Testis (tissue), 5 donors: ENCODE measurements around the gene ETV5. TPM values are rescaled to one million over a fixed set of nuclear protein-coding genes. Genes with fewer than 3 reads are reported as not detected.

Experiments
- DNase-seq: peaks from one replicate; pipeline ENCODE4 v3.0.0-alpha.2; 2019
- H3K27ac ChIP-seq, 2 donors: fragments of 200-600 bp; sonication (generic); one replicate each; pipeline ENCODE4 v1.5.1; 2019
- H3K27me3 ChIP-seq: fragments of 200-600 bp; sonication (generic); one replicate; pipeline ENCODE4 v1.5.1; 2019
- H3K36me3 ChIP-seq: fragments of 200-600 bp; sonication (generic); one replicate; pipeline ENCODE4 v1.5.1; 2017; ENCODE audit warnings: low read depth; ENCODE audit errors: missing control alignments
- H3K4me1 ChIP-seq: fragments of 200-600 bp; sonication (generic); one replicate; pipeline ENCODE4 v1.5.1; 2019
- H3K4me3 ChIP-seq, 2 donors: fragments of 200-600 bp; sonication (generic); one replicate each; pipeline ENCODE4 v1.5.1; 2017 to 2019
- H3K9me3 ChIP-seq: fragments of 200-600 bp; sonication (generic); one replicate; pipeline ENCODE4 v1.5.1; 2017
- POLR2A ChIP-seq: fragments of 450-650 bp; IDR thresholded peaks from one replicate; pipeline ENCODE4 v1.6.1; 2017; ENCODE audit warnings: antibody characterized with exemption, mild to moderate bottlenecking, moderate library complexity
- whole genome bisulfite sequencing, 2 donors: methylation state at CpG; one replicate each; pipeline ENCODE4 v1.1.5; 2018; 5-methylcytosine and 5-hydroxymethylcytosine counted together
- intact Hi-C: fragments of 100-400 bp; cut with DNase I; formaldehyde crosslinking; loops from one replicate; pipeline ENCODE4 v1.15.1; 2023; ENCODE audit warnings: low total_unique reads
- long read RNA-seq, 2 donors: transcript quantifications; one replicate each; lab custom pipeline, GENCODE V29; 2026
- polyA plus RNA-seq: library from polyadenylated mRNA; stranded (reverse); fragments of 350-450 nt; fragmentation: Illumina TruSeq; extraction: RNeasy Lipid Tissue Mini Kit (QIAGEN cat#74804); gene quantifications from one replicate; pipeline ENCODE4 v1.2.3, GENCODE V29; 2014; ENCODE audit warnings: low read depth, low replicate concordance; ENCODE audit not compliant: insufficient read depth
- total RNA-seq, 2 donors: library from RNA; depleted of rRNA; stranded (reverse); fragments of >200 nt; gene quantifications; one replicate each; pipeline ENCODE4 v1.2.3, GENCODE V29; 2016
- TF ChIP-seq, protein P1 (sequence below), 3 experiments: fragments of 450-650 bp in 2 of 3; fragments of 200-600 bp in 1 of 3; sonication (generic) in 1 of 3; IDR thresholded peaks; one replicate each; pipeline ENCODE4 v1.5.1; 2016 to 2019; ENCODE audit warnings: antibody characterized with exemption in 3 of 3, mild to moderate bottlenecking in 2 of 3, moderate library complexity in 1 of 3

ETV5 gene
- total RNA-seq (10 to 100 TPM; 15.7 to 22.4 TPM), polyA plus RNA-seq (20.8 TPM)
- long read RNA-seq, donor 1, full-length matches to known transcripts, result 6 of 11 reads
- long read RNA-seq, donor 1, partial matches to known transcripts, result 5 of 11 reads
- long read RNA-seq, donor 1, other reads (novel, unspliced or antisense), result 0 of 11 reads
- long read RNA-seq, donor 2, partial matches to known transcripts, result 0 of 4 reads
- long read RNA-seq, donor 2, other reads (novel, unspliced or antisense), result 0 of 4 reads

DNA sequence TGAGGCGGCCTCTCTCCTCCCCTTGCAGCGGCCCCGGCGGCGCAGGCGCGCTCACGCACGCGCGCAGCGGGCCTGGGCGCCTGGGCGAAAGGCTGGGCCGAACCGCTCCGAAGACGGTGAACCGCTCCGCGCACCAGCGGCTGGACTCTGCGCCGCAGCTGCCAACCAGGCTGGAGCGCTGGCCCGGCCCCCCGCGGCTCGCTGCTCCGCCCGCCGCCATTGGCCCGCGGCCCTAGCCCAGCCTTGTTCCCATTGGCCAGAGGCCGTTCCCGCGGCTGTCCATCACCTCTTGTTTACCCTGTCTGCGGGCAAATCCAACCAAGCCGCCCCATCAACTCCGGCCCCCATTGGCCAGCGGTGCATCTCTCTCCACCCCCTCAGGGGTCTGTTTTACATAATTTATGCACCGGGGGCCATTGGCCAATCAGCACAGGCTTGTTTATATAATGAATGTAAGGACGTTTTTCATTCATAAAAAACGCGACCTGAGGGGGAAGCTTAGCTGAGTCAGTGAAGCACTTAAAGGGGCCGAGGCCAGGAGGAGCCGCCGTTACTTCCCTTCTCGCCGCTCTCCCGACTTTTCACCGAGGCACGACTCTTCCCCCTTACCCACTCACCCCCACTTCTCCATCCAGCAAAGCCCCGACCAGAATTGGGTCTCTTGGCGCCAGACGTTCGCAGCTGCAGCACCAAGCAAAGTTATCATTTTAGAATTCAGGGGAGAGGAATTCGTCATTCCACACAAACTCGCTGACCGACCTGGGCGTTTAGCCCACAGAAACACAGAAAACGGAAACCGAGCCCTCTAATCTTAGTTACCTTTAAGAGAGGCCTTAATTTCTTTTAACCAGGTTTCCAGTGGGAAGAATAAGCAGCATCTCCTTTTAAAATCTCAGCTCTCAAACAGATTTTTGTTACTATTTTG is at the start of gene ETV5:
TSS of gene ETV5 (minus strand) at position 149 of the 925 bp plus-strand sequence. CDS start 3,221 bp downstream, outside the sequence.
- WGBS, 2 donors, result 0 to 1% methylated on average over 34 to 38 of the region's 63 CpGs
- no peaks in the 10 kb centered on the region for H3K9me3 ChIP-seq
- intact Hi-C loops, result no loop called here

DNA sequence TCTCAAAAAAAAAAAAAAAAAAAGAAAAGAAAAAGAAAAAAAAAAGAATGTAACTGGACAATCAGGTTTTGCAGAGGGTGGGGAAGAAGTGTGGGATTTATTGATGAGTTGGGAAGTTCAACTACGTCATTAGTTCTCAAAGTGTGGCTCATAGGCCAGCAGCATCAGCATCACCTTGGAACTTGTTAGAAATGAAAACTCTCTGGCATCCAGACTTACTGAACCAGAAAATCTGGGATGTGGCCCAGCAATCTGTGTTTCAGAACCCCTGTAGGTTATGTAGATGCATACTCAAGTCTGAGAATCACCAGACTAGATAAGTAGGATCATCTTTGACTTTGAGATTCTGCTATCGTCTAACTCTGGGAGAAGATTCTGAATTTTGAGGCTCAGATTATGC is 45.8 kb upstream of the ETV5 start:
- intact Hi-C loops, result no loop called here
- Histone ChIP-seq H3K4me3 (no peak overlapping the region), H3K27ac (no peak overlapping the region), H3K27me3 (no peaks in the 10 kb centered on the region), H3K4me1 (no peaks in the 10 kb centered on the region), H3K9me3 (no peaks in the 10 kb centered on the region), H3K36me3 (no peaks in the 10 kb centered on the region)
- no peak for DNase-seq
- TF ChIP-seq, protein P1, sequence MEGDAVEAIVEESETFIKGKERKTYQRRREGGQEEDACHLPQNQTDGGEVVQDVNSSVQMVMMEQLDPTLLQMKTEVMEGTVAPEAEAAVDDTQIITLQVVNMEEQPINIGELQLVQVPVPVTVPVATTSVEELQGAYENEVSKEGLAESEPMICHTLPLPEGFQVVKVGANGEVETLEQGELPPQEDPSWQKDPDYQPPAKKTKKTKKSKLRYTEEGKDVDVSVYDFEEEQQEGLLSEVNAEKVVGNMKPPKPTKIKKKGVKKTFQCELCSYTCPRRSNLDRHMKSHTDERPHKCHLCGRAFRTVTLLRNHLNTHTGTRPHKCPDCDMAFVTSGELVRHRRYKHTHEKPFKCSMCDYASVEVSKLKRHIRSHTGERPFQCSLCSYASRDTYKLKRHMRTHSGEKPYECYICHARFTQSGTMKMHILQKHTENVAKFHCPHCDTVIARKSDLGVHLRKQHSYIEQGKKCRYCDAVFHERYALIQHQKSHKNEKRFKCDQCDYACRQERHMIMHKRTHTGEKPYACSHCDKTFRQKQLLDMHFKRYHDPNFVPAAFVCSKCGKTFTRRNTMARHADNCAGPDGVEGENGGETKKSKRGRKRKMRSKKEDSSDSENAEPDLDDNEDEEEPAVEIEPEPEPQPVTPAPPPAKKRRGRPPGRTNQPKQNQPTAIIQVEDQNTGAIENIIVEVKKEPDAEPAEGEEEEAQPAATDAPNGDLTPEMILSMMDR (IDR thresholded peaks at IDR 0.05), result no peak
- TF ChIP-seq POLR2A, result no peak
- WGBS, 2 donors, result 88 to 97% methylated on average over 2 of the region's 2 CpGs

More for the DNA sequence above, at the start of gene ETV5:
- DNase-seq, result peak; percentile 100
- TF ChIP-seq, protein P1 (IDR thresholded peaks at IDR 0.05), result peak in 1 of 3 experiments; percentile 8
- TF ChIP-seq POLR2A, result peak; percentile 43
- H3K27me3 ChIP-seq, result no peaks in the 10 kb centered on the region
- H3K4me1 ChIP-seq, result peaks cover 9% of the 10 kb centered on the region
- no peaks in the 10 kb centered on the region for H3K36me3 ChIP-seq
- peak within 1 kb of the TSS; percentile 69 to 82 for H3K27ac ChIP-seq
- H3K4me3 ChIP-seq, result peak within 1 kb of the TSS; percentile 57 to 71

DNA sequence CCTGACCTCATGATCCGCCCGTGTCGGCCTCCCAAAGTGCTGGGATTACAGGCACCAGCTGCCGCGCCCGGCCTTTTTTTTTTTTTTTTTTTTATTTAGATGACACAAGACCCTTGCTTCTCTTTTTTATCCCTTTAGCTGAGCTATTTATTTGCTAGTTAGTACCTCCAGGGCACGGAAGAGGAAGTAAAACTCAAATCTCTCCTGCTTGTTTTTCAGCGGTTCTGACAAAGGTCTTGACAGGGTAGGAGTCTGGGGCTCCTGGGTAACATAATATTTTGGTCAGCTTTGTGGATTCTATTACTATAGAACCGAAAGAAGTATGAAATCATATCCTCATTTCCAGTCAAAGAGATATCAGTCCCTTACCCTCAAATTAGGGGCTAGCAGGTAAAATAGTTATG is 44.0 kb upstream of the ETV5 start:
- Histone ChIP-seq H3K36me3 (no peaks in the 10 kb centered on the region), H3K4me3 (no peak overlapping the region), H3K4me1 (no peaks in the 10 kb centered on the region), H3K27me3 (no peaks in the 10 kb centered on the region), H3K9me3 (no peaks in the 10 kb centered on the region), H3K27ac (no peak overlapping the region)
- TF ChIP-seq, protein P1 (IDR thresholded peaks at IDR 0.05), result no peak
- WGBS, 2 donors, result 82 to 85% methylated on average over 9 of the region's 9 CpGs
- intact Hi-C loops, result no loop called here
- no peak for DNase-seq

DNA sequence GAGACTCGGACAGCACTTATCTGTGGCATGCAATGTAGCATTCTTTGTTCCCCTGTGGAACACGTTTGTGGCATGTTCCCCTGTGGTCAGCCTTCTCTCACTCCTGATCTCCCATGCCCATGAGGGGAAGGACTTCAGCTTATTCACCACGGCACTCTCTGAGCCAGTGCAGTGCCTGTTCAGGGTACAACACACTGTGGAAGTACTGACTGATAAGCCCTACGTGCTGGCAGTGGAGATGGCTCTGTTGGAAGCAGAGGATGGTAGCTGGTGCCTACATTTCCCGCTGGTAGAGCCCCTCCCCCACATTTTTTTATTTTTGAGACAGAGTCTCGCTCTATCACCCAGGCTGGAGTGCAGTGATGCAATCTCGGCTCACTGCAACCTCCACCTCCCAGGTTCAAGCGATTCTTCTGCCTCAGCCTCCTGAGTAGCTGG is 43.5 kb upstream of the ETV5 start:
- DNase-seq, result no peak
- Histone ChIP-seq H3K27ac (no peak overlapping the region), H3K9me3 (no peaks in the 10 kb centered on the region), H3K36me3 (no peaks in the 10 kb centered on the region), H3K4me3 (no peak overlapping the region), H3K27me3 (no peaks in the 10 kb centered on the region), H3K4me1 (no peaks in the 10 kb centered on the region)
- intact Hi-C loops, result no loop called here
- 72 to 78% methylated on average over 8 of the region's 8 CpGs for WGBS, 2 donors
- TF ChIP-seq, protein P1 (IDR thresholded peaks at IDR 0.05), result no peak
- TF ChIP-seq POLR2A, result no peak
